GM18867 (cell line): ENCODE results near the gene ANAPC16.
"Not testable (repeated sequence)": the region's sequence is repeated elsewhere in the genome, so short reads cannot be mapped to it uniquely, and the experiment has no call there.

Source experiments
- ATAC-seq: cut with Tn5 transposase; IDR thresholded peaks from one replicate; pipeline ENCODE4 v1.9.1; 2021; ENCODE audit warnings: mild to moderate bottlenecking, moderate library complexity; ENCODE audit not compliant: unreplicated experiment

The ANAPC16 gene

DNA sequence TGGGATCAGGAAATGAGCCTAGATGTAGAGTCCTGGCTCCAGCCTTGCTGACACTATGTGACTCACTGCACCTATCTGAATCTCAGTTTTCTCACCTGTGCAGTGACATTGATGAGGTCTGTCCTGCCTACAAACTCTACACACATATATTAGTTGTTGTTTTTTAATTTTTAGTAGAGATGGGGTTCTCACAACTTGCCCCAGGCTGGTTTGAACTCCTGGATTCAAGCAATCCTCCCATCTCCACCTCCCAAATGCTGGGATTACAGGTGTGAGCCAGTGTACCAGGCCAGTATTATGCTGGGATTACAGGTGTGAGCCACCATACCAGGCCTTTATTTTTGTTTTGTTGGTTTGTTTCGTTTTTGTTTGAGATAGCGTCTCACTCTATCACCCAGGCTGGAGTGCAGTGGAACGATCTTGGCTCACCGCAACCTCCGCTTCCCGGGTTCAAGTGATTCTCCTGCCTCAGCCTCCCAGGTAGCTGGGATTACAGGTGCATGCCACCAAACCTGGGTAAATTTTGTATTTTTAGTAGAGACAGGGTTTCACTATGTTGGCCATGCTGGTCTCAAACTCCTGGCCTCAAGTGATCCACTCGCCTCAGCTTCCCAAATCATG lies 46.1 kb downstream of the ANAPC16 start:
- ATAC-seq = peak; percentile 20

DNA sequence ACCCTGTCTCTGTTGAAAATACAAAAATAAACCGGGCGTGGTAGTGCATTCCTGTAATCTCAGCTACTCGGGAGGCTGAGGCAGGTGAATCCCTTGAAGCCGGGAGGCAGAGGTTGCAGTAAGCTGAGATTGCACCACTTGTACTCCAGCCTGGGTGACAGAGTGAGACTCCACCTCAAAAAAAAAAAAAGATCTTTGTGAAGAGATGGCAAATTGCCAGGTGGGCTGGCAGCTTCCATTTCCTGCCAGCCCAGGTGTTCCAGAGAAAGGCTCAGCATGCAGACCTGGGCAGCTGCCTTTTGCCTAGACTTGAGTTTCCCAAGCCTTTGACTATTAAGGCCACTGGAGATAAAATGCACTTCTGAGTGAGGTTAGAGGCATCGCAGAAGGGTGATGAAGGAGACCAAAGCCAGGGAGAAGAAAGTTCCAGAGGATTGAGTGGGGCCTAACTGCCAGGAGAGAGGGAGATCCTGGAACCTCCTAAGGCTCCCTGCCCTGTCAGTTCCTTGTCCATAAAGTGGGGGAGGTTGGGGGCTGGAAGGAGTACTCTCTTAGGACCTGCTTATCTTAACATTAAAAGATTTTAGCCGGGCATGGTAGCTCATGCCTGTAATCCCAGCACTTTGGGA lies 47.9 kb downstream of the ANAPC16 start:
- no peak for ATAC-seq

DNA sequence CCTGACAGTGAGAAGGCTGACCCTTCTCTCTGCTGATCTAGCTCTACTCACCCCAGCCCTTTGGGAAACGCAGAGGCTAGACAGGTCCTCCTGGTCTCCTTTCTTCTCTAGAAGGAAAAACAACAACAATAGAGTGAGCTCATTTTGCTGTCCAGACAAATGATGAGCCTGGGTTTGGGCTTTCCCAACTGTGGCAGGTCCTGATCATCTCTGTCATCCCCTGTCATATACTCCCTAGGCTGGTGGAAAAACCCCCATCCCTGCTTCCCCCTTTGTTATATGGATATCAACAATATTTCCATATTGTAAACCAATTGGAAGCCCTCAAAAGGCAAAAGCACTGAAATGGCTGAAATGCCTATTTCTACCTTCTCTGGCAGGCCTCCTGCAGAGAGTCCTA lies 48.7 kb downstream of the ANAPC16 start:
- no peak for ATAC-seq

DNA sequence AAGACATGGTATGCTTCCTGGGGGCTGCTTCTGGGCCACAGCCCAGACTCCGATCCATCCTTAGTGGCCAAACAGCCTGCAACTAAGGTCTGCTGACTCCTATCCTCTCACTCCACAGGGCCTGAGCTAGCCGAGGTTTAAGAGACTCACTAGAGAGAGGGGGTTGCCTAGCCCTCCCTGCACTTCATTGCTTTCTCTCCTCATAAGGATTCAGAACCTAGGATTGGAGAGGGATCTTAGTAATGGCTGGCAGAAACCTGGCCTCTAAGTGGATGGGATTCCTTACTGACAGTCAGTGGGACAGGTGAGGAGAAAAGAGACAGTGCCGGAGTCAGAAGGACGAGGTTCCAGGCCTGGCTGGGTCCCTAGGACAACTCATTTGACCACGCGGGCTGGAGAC lies 49.7 kb downstream of the ANAPC16 start:
- no peak for ATAC-seq

DNA sequence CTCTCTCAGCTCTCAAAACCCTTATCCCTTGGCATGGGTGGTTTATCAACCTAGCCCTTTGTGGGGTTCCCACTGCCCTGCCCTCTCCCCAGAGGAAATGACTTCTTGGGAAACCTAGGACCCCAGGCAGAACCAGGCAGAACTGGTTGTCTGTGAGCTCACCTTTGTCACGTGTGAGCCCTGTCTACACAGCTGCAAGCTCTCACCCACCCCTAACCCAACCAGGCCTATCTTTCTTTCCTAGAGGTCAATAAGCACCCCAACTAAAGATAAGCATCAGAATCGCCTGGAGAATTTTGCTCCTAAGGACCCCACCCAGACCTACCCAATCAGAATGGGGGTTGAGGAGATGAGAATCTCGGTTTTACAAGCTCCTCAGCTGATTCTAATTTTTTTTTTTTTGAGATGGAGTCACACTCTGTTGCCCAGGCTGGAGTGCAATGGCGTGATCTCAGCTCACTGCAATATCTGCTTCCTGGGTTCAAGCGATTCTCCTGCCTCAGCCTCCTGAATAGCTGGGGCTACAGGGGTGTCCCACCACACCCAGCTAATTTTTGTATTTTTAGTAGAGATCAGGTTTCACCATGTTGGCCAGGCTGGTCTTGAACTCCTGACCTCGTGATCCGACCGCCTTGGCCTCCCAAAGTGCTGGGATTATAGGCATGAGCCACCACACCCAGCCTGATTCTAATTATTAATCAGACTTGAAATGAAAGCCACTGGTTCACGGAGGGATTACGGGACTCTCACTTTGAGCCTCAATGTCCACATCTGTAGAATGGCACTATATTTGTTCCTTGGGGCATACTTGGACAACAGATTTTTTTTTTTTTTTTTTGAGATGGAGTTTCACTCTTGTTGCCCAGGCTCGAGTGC lies 50.4 kb downstream of the ANAPC16 start:
- ATAC-seq = no peak

DNA sequence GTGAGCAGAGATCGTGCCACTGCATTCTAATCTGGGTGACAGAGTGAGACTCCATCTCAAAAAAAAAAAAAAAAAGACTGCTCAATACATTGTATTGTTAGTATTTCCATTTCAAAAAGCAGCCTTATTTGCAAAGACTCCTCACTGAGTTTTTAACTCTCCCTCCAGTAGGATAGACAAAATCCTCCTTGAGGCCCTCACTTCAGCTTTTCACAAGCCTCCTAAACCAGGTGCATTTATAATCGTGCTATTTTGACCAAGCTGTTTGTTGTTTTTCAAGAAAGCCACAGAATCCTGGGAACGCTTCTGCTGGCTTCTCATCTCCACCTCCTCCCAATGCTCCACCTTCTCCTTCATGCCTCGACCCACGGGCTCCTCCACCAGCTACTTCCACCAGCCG lies 51.6 kb downstream of the ANAPC16 start:
- ATAC-seq = no peak

DNA sequence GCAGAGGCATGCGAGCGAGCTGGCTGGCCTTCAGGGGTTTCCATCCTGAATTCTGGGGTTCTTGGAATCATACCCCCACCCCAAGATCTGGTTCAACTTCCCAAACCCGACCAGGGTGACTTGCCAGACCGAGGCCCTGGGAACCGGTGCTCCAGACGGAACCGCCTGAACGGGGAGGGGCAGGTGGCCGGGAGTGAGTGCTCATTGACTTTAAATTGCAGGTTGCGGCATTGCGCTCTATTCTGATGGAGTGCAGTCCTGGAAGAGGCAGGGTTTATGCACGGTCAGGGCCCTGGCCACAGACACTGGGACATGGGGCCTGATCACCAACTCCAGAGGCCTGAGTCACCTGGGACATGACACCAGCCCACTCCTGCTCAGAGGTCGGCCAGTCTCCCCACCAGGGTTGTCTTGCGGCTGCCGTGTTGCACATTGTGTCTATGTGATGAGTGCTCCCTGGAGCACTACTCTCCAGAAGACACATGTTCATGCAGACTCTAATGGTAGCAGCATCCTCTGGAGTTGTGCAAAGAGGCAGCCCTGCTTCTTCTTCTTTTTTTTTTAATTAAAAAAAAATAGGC lies 52.1 kb downstream of the ANAPC16 start:
- ATAC-seq = no peak

DNA sequence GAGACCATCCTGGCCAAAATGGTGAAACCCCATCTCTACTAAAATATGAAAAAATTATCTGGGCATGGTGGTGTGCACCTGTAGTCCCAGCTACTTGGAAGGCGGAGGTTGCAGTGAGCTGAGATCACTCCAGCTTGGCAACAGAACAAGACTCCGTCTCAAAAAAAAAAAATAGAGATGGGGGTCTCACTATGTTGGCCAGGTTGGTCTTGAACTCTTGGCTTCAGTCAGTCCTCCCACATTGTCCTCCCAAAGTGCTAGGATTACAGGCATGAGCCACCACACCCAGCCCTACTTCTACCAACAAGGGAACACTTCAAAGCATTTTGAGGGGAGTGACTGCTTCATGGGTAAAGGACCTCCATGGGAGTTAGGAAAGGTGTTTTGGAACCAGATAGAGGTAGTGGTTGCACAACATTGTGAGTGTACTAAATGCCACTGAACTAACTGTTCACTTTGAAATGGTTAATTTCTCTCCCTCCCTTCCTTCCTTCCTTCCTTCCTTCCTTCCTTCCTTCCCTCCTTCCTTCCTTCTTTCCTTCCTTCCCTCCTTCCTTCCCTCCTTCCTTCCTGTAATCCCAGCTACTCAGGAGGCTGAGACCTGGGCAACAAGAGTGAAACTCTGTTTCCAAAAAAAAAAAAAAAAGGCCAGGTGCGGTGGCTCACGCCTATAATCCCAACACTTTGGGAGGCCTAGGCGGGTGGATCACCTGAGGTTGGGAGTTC lies 52.8 kb downstream of the ANAPC16 start:
- ATAC-seq = not testable (repeated sequence)

DNA sequence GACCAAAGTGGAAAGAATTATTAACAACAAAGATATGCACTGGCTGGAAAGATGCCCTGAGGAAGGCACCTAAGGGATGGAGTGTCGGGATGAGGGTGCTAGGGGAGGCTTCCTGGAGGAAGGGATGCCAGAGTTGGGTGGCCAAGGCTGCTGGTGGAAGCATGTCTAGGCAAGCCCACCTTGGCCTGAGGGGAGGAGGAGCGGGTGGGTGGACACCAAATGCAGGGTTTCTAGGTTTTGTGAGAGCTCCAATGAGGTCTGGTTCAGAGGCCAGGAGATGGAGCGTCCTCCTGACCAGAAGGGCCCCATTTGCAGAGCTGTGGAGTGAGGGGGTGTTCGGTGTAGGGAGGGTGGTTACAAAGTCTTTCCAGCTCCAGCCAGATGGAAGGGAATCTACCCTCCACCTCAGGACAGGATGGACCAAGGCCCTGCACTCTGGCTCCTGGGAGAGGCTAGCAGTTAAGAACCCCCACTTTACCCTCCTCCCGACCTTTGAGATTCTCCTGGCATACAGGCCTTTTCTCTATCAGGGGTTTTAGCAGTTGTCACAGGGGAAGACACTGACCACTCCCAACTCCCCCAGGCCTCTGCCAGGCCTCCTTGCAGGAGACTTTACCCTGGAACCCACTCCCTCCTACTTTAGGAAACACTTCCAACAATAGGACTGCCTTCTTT lies 54.9 kb downstream of the ANAPC16 start:
- ATAC-seq = no peak

DNA sequence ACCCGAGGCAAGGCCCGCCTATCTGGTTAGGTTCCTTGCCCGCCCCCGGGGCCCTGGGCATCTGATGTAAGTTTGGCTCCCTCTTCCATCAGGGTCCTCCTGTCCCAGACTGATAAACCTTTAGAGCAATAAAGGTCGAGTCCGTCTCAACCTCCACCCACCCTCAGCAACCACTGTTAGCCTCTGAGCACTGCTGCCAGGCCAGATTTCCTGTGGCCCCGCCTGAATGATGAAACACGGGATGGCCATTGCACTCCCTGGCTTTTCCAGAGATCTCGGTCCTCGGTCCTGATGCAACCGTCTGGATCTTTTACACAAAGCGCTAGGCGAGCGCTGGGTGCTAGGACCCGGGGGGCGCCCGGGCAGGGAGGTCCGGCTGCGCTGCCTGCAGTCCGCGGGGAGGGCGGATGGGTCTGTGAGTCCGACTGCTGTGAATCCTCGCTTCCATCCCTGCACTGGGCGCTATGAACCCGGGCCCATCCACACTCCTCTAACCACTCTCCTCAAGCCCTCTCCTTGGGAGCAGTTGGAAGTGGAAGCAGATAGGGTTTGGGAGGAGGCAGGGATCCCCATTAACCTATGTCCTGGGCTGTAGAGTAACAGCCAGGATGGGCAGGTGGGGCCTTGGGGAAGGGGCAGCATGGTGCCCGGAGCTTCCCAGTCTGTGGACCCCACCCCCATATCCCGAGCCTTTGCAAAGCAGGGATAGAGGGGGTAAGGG lies 57.0 kb downstream of the ANAPC16 start:
- ATAC-seq = peak; percentile 31

DNA sequence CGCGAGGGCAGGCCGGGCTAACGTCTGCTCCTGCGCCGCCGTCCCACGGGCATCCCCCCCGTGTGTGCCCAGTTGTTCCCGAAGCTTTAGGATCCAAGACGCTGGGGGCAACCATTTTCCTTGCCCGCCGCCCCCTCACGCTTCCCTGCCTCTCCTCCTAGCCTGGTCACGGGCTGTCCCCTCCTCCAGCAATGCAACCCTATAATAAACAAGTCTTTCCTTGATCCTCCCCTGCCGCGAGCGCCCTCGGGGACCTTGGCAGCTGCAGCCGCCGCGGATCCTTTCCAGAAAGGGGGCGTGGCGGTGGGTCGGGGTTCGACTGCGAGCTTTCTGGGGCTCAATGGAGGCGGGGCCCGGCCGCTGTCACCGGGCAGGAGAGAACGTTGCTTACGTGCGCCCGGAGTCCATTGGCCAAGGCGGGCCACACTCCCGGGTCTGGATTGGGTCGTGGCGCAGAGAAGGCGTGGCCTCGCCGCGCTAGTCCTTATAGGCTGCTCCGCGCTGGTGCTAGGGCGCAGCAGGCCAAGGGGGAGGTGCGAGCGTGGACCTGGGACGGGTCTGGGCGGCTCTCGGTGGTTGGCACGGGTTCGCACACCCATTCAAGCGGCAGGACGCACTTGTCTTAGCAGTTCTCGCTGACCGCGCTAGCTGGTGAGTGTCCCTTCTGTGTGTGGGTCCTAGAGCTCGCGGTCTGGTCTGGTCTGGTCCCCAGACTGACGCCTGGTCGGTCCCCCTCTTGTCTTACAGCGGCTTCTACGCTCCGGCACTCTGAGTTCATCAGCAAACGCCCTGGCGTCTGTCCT lies 57.8 kb downstream of the ANAPC16 start, which contains the start of gene DDIT4:
DDIT4 (plus strand) TSS at position 515 of the 803 bp plus-strand sequence. CDS start 293 bp downstream, outside the sequence.
- ATAC-seq = peak; percentile 87

DNA sequence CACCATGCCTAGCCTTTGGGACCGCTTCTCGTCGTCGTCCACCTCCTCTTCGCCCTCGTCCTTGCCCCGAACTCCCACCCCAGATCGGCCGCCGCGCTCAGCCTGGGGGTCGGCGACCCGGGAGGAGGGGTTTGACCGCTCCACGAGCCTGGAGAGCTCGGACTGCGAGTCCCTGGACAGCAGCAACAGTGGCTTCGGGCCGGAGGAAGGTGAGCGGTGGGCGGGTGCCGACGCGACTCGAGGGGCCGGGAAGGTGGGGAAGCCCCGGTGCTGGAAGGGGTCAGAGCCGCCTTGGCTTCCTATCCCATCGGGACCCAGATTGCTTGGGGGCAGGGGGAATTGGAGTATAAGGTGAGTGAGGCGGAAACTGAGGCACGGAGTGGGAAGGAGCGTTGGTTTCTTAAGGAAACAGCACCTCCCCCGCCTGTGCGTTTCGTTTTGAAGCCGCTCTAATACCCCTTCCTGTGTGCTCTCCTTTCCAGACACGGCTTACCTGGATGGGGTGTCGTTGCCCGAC lies 58.5 kb downstream of the ANAPC16 start:
- peak; percentile 3 for ATAC-seq

DNA sequence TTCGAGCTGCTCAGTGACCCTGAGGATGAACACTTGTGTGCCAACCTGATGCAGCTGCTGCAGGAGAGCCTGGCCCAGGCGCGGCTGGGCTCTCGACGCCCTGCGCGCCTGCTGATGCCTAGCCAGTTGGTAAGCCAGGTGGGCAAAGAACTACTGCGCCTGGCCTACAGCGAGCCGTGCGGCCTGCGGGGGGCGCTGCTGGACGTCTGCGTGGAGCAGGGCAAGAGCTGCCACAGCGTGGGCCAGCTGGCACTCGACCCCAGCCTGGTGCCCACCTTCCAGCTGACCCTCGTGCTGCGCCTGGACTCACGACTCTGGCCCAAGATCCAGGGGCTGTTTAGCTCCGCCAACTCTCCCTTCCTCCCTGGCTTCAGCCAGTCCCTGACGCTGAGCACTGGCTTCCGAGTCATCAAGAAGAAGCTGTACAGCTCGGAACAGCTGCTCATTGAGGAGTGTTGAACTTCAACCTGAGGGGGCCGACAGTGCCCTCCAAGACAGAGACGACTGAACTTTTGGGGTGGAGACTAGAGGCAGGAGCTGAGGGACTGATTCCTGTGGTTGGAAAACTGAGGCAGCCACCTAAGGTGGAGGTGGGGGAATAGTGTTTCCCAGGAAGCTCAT lies 59.0 kb downstream of the ANAPC16 start:
- no peak for ATAC-seq

DNA sequence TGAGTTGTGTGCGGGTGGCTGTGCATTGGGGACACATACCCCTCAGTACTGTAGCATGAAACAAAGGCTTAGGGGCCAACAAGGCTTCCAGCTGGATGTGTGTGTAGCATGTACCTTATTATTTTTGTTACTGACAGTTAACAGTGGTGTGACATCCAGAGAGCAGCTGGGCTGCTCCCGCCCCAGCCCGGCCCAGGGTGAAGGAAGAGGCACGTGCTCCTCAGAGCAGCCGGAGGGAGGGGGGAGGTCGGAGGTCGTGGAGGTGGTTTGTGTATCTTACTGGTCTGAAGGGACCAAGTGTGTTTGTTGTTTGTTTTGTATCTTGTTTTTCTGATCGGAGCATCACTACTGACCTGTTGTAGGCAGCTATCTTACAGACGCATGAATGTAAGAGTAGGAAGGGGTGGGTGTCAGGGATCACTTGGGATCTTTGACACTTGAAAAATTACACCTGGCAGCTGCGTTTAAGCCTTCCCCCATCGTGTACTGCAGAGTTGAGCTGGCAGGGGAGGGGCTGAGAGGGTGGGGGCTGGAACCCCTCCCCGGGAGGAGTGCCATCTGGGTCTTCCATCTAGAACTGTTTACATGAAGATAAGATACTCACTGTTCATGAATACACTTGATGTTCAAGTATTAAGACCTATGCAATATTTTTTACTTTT lies 59.7 kb downstream of the ANAPC16 start:
- no peak for ATAC-seq

DNA sequence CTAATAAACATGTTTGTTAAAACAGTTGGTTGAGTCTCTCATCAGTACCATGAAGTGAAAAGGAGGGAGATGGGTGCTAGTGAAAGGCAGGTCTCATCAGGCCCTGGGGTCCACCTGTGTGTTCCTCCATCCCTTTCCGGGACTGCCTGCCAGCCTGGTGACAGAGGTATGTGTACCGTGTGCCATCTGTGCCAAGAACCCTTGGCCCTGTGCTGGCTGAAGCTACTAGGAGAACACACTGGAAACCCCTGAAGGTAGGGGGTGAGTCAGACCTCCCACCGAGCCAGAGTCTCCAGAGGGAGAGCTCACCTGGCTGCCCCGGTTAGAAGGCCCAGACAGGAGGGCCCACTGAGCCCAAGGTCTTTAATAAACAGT lies 60.2 kb downstream of the ANAPC16 start:
- no peak for ATAC-seq

DNA sequence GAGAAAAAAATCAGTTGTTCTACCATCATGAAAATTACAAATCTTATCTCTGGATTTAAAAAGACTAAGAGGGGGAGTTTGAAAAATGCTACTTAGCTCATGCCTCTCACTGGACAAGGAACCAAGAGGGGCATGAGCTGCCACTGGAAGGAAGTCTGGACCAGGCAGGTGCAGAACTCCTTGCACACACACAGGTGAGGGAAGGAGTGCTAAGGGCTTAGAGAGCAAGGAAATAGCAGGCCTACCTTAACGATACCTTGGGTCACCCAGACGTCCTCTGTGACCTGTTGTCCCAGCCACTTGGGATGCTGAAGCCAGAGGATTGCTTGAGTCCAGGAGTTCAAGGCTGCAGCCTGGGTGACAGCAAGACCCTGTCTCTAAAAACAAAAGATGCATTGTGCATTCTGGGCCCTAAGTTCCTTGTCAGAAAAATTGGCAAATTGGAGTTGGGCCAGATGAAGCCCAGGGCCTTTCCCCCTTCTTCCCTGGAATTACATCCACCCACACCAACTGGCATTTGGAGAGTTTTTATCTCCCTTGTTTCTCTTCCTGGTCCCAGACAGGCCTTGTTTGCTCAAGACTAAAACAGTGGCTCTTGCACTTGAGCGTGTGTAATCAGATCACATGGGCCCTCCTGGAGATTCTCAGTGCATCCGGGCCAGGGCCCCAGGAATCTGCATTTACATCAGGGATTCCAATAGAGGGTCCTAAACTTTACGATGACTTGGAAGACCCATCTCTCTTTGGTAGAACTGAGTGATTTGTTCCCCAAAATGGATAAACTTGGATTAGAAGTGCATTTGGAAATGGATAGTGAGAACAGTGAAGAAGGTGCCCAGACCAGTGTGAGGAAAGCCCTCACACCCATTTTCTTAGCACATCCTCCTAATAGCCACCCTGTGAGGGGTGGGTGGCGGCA lies 60.9 kb downstream of the ANAPC16 start:
- ATAC-seq = no peak
